SKM-1 (cell line): ENCODE measurements around the gene PINLYP.
A peak's percentile ranks its signal among the peaks of the same experiment; 100 is the strongest.
"Not testable (repeated sequence)": the region's sequence is repeated elsewhere in the genome, so short reads cannot be mapped to it uniquely, and the experiment has no call there.

Experiments used
- DNase-seq: peaks from one replicate; lab custom pipeline; 2025; ENCODE audit not compliant: unreplicated experiment; lab: John Stamatoyannopoulos, UW

Gene PINLYP

DNA sequence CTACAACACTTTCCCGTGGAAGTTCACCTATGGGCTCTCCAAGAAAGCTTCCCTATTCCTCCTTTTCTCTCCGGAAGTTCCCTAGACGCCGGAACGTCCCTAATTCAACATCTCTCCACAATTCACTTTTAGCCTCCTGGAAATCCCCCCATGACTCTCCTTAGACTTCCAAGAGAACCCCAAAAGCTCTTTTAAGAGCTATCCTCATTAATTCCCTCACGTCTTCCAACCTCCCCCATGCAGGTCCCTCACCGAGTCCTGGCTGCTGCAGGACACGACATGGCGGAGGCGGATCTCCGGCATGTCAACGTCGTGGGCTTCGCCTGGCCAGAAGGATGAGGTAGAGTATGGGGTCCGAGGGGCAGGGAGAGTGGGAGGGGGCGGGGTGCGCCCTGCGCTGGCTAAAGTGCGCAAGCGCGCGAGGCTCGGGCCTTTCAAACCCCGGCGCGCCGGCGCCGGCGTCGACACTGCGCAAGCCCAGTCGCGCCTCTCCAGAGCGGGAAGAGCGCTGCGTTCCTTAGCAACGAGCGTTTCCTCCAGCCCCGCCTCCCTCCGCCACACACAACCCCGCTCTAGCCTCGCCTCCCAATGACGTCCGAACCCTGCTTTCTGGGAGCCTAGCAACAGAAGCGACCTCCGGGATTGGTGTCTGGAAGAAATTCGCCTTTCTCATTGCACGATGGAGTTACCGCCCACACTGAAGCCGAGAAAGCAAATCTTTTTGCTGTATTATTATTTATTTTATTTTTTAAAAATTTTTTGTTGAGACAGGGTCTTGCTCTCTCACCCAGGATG, at the start of gene PINLYP, which contains the start of gene XRCC1:
PINLYP (plus strand) TSS at position 646 of the 795 bp plus-strand sequence. CDS start 1,391 bp downstream, outside the sequence.
XRCC1 (minus strand) TSS at position 372 of the 795 bp plus-strand sequence; CDS start at position 303, 69 bp downstream.
- DNase-seq, result peak; percentile 83

DNA sequence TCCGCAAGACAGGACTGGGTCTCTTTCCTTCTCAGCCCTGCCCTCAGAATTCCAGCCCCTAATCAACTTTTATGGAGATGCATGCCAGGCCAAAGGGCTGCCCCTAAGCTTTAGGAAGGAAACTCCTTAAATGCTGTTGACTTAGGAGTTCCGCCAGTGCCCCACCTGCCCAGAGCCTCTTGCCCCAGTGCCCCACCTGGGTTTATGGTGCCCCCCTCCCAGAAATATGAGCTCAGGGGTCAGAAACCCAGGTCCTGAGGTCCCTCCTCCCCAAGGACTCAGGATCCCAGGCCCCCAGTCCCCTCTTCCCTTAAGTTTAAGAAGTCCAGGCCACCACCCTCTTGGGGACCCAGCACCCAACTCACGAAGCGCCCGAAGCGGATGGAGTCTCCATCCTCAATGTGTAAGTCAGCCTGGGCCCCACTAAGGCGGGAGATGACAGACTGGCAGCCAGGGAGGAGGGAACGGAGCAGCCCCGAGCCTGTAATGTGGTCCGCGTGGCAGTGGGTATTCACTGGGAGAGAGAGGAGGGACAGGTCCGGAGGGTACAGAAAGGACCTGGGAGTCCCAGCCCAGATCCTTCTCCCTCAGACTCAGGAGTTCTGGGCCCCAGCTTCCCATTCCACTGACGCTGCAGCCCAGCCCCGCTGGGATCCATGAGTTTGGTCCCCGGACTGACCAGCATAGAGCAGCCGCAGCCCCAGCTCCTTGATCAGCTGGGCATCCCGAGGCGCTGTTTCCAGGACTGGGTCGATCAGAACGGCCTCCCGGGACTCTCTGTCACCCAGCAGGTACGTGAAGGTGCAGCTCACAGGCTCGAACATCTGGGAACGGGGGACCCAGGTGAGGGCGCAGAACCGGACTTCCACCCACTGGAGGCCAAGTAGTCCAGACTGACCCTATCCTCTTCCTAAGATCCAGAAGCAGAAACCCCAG, 49.5 kb upstream of the PINLYP start:
- DNase-seq, result no peak

DNA sequence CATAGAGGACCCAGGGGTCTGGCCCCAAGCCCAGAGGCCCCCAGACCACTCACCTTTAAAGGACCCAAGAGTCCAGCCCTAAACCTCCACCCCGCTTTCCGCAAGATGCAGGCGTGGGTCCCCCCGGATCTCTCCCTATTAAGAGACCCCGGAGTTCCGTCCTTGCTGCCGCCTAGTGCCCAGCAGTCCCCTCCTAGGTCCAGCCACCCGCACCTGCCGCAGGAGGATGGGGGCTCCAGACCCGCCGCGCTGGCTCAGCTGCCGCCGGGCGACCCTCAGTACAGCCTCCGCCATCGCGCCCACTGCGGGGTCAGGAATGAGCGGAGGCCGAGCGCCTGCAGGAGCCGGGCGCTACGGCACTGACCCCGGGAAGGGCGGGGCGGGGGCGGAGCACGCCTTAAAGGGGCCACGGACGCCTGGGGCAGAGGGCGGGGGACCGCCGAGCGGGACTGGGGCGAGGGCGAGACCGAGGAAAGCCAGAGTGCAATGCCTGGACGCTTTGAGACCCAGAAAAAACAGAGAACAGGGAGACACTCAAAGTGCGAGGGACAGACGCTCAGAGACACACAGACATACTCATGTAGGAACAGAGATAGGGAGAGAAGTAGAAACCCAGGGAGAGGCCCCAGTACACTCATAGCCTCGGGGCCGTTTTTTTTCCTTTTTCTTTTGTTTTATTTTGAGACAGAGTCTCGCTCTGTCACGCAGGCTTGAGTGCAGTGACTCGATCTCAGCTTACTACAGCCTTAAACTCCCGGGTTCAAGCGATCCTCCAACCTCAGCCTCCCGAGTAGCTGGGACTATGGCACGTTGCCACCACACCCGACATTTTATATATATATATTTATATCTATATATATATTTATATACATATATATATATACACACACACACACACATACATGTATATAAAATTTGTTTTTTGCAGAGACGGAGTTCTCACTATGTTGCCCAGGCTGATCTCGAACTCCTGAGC, 48.4 kb upstream of the PINLYP start, which contains the start of gene ETHE1:
ETHE1 (minus strand) TSS at position 318 of the 976 bp plus-strand sequence; CDS start at position 294, 24 bp downstream.
- no peak for DNase-seq

DNA sequence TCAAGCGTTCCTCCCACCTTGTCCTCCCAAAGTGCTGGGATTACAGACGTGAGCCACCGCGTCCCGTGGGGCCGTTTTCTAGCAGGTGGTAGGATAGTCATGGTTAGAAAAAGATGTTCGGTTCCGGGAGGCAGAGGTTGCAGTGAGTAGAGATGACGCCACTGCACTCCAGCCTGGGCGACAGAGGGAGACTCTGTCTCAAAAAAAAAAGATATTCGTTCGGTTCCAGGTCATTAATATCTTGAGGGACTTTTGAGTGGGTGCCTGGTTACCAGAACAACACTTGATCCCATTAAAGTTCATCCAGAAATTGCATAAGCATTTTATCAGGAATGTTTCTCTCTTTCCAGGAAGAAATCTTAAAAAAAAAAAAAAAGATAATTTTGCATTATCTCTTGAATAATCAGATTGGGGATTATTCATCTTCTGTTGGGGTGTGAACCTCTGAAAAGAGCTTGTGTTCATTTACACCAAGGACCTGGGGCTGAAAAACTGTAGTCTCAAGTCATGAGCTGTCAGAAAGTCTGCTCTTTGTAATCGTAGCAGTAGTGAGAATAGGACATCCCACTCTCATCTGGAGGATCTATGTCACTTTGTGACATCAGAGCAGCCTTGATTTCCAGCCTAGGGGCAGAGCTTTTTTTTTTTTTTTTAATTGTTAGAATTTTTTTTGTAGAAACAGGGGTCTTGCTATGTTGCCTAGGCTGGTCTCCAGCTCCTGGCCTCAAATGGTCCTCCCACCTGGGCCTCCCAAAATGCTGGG, 47.6 kb upstream of the PINLYP start:
- no peak for DNase-seq

DNA sequence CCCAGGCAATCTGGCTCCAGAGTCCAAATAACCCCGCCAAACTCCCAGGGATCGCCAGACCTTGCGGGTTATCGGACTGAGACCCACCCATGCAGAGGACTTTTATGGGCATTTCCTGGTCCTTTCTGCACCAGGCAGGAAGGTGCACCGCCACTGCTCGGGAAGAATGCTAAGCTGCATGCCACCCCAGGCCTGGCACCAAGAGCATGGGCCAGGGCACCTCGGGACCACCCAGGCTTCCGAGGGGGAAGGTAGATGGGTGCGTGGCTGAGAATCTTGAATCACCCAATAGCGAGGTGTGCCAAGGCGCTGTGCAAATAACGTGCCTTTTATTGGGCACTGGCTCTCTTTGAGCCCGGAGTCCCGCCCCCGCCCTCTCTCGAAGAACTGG, 43.0 kb upstream of the PINLYP start:
- no peak for DNase-seq

DNA sequence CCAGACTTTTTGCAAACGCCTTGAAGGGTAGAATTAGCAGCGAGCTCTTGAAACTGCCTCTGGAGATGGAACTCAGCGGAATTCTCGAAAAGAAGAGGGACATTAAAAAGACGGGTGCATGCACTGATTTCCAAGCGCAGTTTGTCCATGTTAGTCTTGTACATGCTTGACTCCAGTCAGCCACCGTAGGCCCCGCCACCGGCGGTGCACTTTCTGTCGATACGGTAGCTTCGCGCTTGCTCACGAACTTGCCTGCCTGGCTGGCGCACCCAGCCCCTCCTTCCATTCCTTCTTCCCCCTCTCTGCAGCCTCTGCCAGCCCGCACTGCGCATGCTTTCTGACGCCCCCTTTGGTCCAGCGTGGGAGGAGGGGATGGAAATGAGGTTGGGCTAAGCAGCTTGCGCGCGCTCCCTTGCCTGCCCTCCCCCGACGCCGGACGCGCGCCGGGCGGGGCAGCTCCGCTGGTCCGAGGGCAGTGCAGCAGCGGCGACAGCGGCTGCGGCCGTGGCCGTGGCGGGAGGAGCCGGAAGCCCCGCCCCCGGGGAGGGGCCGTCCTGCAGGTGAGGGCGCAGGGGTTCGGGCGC, 42.5 kb upstream of the PINLYP start, which contains the start of gene ZNF575:
ZNF575 (plus strand) TSS at position 227 of the 584 bp plus-strand sequence. CDS start 1,235 bp downstream, outside the sequence.
- DNase-seq, result peak; percentile 29

DNA sequence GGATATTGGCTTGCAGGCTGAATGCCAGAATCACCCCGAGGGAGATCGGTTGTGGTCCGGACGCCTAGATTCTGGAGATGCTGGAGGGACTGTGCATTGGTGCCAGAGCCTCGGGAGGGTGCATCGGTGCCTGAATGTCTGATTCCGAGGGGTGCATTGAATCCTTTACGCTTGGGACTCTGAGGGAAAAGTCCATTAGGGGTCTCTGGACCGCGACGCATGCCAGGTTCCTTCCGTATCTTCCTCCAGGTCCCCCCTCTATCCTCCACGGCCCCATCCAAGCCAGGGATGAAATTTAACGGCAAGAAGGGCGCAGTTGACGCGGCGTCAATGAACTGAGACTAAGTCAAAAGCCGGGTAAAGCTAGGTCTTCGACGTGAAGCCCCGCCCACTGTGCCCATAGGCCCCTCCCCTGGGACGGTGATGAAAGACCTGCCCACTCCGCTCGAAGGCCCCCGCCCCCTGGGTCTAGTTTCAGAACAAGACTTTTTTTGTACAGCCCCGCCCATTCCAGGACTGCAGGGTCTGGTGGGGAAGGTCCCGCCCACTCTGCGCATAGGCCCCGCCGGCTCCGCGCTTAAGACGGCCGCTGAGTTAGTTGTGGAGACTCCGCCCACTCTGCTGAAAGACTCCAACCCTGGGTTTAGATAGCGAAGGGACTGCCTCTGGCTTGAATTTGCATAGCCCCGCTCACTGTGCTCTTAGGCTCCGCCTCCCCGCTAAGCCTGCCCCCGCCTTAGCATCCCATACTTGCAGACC, 41.9 kb upstream of the PINLYP start:
- no peak for DNase-seq

DNA sequence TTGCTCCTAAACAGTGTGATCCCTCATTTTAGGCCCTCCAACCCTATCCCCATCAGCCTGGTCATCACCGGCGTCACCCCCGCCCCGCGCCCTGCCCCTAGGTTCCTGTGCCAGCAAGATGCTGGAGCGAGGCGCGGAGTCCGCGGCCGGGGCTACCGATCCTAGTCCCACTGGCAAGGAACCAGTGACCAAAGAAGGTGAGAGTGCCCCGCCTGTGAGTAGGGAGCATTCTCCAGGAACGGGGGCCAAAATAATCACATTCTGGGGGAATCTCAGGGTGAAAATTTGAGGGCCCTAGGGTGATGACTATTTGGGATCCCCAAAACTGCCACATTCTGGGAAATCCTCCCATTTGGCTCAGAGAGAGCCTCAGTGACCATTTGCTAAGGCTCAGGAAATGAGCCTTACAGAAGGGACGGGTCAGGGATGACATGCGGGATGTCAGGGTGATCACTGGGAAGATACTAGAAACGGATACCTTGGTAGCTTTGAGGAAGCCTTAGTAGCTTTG, 41.2 kb upstream of the PINLYP start:
- DNase-seq, result no peak

DNA sequence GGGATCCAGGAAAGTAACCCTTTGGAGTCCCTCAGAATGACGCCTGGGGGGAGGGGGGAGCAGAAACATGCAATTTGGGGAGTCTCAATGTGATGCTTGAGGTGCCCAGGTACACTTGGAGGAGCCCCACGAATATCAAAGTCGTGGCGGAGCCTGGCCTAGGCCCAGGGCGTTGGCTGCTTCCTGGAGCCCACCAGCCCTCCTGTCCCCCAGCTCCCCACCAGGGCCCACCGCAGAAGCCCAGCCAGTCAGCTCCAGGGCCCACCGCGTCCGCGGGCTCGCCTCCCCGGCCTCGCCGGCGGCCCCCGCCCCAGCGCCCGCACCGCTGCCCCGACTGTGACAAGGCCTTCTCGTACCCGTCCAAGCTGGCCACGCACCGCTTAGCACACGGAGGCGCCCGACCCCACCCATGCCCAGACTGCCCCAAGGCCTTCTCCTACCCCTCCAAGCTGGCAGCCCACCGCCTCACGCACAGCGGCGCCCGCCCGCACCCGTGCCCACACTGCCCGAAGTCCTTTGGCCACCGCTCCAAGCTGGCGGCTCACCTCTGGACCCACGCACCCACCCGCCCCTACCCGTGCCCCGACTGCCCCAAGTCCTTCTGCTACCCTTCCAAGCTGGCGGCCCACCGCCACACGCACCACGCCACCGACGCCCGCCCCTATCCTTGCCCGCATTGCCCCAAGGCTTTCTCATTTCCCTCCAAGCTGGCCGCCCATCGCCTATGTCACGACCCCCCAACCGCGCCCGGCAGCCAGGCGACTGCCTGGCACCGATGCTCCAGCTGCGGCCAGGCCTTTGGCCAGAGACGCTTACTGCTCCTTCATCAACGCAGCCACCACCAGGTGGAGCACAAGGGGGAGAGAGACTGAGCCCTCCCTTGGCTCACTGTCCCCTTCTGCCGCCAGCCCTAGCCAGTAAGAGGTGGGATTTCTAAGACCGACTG, 40.5 kb upstream of the PINLYP start:
- no peak for DNase-seq

DNA sequence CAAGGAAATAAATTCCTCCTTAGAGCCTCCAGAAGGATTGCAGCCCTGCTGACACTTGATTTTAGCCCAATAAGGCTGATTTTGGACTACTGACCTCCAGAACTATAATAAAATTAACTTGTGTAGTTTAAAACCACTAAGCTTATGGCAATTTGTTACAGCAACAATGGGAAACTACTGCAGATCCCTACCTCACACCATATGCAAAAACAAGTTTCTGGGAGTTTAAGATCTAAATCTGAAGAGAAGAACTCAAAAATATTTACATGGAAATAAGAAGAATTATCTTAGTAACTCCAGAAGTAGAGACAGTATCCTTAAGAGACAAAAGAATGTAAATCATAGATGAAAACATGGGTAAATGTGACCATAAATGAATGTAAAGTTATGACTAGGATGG, 36.7 kb upstream of the PINLYP start:
- DNase-seq, result no peak

DNA sequence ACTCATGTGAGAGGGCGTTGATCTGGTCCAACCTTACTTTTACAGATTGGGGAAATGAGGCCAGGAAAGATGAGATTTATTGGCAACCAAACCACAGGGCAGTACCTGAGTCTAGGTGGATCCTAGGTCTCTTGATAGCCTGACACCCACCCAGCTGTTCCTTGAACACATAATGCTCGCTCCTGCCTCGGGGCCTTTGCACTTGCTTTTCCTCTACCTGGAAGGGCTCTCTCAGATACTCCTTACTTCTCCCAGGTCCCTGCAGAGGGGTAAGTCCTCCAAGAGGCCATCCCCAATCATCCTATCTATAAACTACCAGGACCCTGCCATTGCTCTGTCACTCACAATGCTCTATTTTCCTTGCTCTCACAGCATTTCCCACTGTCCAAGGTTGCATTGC, 35.2 kb upstream of the PINLYP start:
- DNase-seq, result no peak

DNA sequence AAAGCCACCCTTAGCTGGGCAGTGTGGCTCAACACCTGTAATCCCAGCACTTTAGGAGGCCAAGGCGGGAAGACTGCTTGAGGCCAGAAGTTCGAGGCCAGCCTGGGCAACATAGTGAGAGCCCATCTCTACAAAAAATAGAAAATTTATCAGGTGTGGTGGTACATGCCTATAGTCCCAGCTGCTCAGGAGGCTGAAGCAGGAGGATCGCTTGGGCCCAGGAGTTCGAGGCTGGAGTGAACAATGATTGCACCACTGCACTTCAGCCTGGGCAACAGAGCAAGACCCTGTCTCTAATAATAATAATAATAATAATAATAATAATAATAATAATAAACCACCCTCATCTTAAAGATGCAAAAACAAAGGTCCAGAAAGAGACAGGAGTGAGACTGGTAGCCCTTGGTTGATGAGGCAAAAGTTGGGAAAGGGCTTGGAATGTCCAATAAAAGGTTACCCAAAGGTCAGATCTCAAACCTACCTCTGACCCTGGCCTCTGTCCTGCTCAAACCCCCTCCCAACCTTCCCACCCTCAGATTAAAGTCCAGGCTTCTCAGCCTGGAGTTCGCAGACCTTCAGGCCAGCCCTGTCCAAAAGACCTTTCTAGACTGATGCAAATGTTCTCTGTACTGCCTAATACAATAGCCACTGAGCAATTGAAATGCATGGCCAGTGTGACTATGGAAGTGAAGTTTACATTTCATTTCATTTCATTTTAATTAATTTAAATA, 33.5 kb upstream of the PINLYP start:
- DNase-seq, result no peak

DNA sequence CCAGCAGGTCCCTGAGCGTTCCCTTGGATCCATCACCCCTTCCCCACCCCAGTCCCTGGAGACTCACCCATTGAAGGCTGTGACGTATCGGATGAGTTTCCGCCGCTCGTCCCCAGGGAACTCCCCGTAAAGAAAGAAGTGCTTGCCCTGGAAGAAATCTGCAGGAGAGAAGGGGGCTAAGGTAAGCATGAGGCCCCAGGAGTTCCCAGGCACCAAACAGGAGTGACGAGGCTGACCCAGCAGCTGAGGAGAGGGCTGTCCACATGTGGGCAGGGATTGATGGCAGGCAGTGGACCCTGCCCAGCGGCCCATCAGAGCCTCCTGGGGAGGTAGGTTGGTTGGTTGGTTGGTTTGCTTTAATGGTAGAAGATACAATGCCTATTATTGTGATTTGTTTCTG, 31.5 kb upstream of the PINLYP start:
- DNase-seq, result no peak

DNA sequence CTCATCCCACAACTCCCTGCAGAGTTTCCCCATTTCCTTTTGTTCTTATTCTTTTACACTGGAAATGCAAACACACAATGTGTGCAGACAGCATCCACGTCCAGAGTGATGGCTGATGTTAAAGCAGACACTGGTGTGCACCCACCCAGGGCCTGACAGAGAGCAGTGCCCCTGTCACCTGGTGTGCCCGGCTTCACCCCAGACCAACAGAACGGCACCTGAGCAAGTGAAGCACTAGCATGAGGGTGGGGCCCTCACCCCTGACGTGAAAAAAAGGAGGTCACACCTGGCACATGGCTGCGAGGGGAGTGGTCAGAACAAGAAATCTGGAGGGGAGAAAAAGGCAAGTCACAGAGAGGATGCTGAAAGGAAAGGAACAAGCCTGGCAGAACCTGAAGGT, 30.3 kb upstream of the PINLYP start:
- no peak for DNase-seq

DNA sequence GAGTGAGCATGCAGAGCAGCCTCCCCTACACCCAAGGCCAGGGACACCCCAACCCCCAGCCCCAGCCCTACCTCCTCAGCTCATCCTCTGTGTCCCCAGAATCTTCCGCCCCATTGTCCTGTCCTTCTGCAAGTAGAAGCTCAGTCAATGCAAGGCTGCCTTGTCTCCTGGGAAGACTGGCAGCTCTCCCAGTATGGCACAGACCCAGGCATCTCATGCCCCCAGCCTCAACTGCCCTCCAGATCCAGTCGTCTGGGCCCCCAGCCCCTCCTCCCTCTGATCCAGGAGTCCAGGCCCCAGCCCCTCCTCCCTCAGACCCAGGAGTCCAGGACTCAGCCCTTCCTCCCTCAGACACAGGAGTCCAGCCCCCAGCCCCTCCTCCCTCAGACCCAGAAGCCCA, 29.6 kb upstream of the PINLYP start:
- no peak for DNase-seq

DNA sequence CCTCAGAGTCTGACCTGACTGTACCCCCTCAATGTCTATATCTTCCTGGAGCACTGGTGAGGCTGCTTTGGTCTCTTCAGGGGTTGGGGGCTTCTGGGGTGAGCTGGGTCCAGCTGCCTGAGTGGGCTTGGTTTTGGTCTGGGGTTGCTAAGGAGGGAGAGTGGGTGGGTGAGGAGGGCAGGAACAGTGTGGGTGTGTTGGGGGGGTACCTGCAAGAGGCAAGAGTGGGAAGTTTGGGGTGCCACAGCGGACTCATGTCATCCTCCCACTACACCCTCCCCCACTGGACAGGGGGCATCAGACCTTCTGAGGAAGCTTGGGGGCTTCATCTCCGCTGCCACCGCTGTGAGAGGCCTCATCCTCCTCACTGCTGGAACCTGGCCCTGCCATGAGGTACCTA, 29.0 kb upstream of the PINLYP start:
- DNase-seq, result no peak

DNA sequence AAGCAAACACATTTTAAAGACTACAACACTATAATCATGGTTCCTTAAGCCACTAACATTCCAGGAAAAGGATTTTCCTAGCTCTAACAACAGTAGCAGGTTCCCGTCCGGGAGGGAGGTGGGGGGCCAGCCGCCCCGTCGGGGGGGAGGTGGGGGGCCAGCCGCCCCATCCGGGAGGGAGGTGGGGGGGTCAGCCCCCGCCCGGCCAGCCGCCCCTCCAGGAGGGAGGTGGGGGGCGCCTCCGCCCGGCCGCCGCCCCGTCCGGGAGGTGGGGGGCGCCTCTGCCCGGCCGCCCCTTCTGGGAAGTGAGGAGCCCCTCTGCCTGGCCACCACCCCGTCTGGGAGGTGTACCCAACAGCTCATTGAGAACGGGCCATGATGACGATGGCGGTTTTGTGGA, 27.7 kb upstream of the PINLYP start:
- not testable (repeated sequence) for DNase-seq
